PC-3 (cell line): Measurements from ENCODE around the gene FOXL3.

Experiments
- CTCF ChIP-seq: fragments of 300-600 bp; sonication (generic); conservative IDR thresholded peaks from 2 replicates; pipeline ENCODE4 v1.5.1; 2017; ENCODE audit warnings: antibody characterized with exemption, low read depth, mild to moderate bottlenecking, low read length
- EZH2 ChIP-seq: fragments of 300-600 bp; sonication (generic); IDR thresholded peaks from one replicate; pipeline ENCODE4 v1.6.1; 2017; ENCODE audit warnings: antibody characterized with exemption, mild to moderate bottlenecking, low read length; ENCODE audit not compliant: unreplicated experiment

- TF ChIP-seq CTCF, result no peak
- TF ChIP-seq EZH2, result no peak
These were observed 28.5 kb downstream of the FOXL3 start for GRCh38 chr7:318476-318875.
